Tracheal epithelial cell (primary cell): ENCODE results near the gene TMCO6. TPM values are rescaled to one million over a fixed set of nuclear protein-coding genes. Genes with fewer than 3 reads are reported as not detected.

Source experiments
- total RNA-seq: library from RNA; depleted of rRNA; stranded (reverse); fragments of >200 nt; gene quantifications from 2 replicates; pipeline ENCODE4 v1.2.1, GENCODE V29; 2014

TMCO6 gene
- 9.9 and 26.2 TPM in 2 replicates for total RNA-seq

GRCh38 chr5:140639148-140639981 lies at the start of gene TMCO6:
TMCO6 (plus strand) TSS chr5:140639451; CDS start chr5:140639528, 77 bp downstream.

GRCh38 chr5:140633021-140633471 lies 6.2 kb upstream of the TMCO6 start, which contains the start of gene CD14:
CD14 (minus strand) TSS chr5:140633175; CDS start chr5:140633071, 104 bp downstream.

GRCh38 chr5:140664359-140665119 lies 25.3 kb downstream of the TMCO6 start, which contains the start of gene WDR55:
WDR55 (plus strand) TSS chr5:140664904; CDS start chr5:140664913, 9 bp downstream.

GRCh38 chr5:140673187-140673976 lies 34.1 kb downstream of the TMCO6 start, which contains the start of gene DND1:
DND1 (minus strand) TSS chr5:140673576; CDS start chr5:140673542, 34 bp downstream.

GRCh38 chr5:140690941-140691924 lies 52.0 kb downstream of the TMCO6 start, which contains the start of the genes HARS1 and HARS2:
HARS1 (minus strand) TSS chr5:140691370; CDS start chr5:140691304, 66 bp downstream.
HARS2 (plus strand) TSS chr5:140691455; CDS start chr5:140691649, 194 bp downstream.

Other genes starting within 250 kb of the TMCO6 start
- gene ANKHD1, start 237.6 kb upstream of the TMCO6 start, total RNA-seq: 47.5 and 52.4 TPM in 2 replicates
- 0.85 and 4.3 TPM in 2 replicates for gene EIF4EBP3, start 91.8 kb upstream of the TMCO6 start, total RNA-seq
- gene SRA1, start 82.0 kb upstream of the TMCO6 start, total RNA-seq: 16.4 and 34.5 TPM in 2 replicates
- gene APBB3, start 74.9 kb upstream of the TMCO6 start, total RNA-seq: 3.2 and 6.0 TPM in 2 replicates
- gene SLC35A4, start 74.6 kb upstream of the TMCO6 start, total RNA-seq: 10.4 and 16.9 TPM in 2 replicates
- 1.4 and 6.8 TPM in 2 replicates for gene CD14, start 6.3 kb upstream of the TMCO6 start, total RNA-seq
- gene NDUFA2, start 8.2 kb downstream of the TMCO6 start, total RNA-seq: 26.5 and 27.9 TPM in 2 replicates
- gene IK, start 8.4 kb downstream of the TMCO6 start, total RNA-seq: 62.4 and 66.5 TPM in 2 replicates
- gene WDR55, start 25.5 kb downstream of the TMCO6 start, total RNA-seq: 31.5 and 57.8 TPM in 2 replicates
- 0.43 TPM in 1 of 2 replicates, not detected in the other for gene DND1, start 34.1 kb downstream of the TMCO6 start, total RNA-seq
- gene HARS1, start 51.9 kb downstream of the TMCO6 start, total RNA-seq: 36.7 and 59.8 TPM in 2 replicates
- 30.9 and 45.3 TPM in 2 replicates for gene HARS2, start 52.0 kb downstream of the TMCO6 start, total RNA-seq
- gene ZMAT2, start 61.0 kb downstream of the TMCO6 start, total RNA-seq: 44.5 and 49.2 TPM in 2 replicates
- gene PCDHA1, start 146.7 kb downstream of the TMCO6 start, total RNA-seq: not detected in 2 replicates
- gene PCDHA2, start 155.4 kb downstream of the TMCO6 start, total RNA-seq: not detected in 2 replicates
- under 0.01 TPM in 2 replicates for gene PCDHA3, start 161.6 kb downstream of the TMCO6 start, total RNA-seq
- gene PCDHA4, start 167.6 kb downstream of the TMCO6 start, total RNA-seq: 0.21 and 1.2 TPM in 2 replicates
- not detected in 2 replicates for gene PCDHA5, start 182.2 kb downstream of the TMCO6 start, total RNA-seq
- 0.43 and 0.48 TPM in 2 replicates for gene PCDHA6, start 188.5 kb downstream of the TMCO6 start, total RNA-seq
- under 0.01 and 0.48 TPM in 2 replicates for gene PCDHA7, start 194.8 kb downstream of the TMCO6 start, total RNA-seq
- gene PCDHA8, start 201.7 kb downstream of the TMCO6 start, total RNA-seq: not detected in 2 replicates
- under 0.01 TPM in 2 replicates for gene PCDHA9, start 208.9 kb downstream of the TMCO6 start, total RNA-seq
- under 0.01 and 0.48 TPM in 2 replicates for gene PCDHA10, start 216.4 kb downstream of the TMCO6 start, total RNA-seq
- gene PCDHA11, start 229.5 kb downstream of the TMCO6 start, total RNA-seq: 0.48 and 1.7 TPM in 2 replicates
- gene PCDHA12, start 235.9 kb downstream of the TMCO6 start, total RNA-seq: 0.21 and 0.48 TPM in 2 replicates
- 0.24 TPM in 1 of 2 replicates, not detected in the other for gene PCDHA13, start 242.7 kb downstream of the TMCO6 start, total RNA-seq